GM12878 (cell line): ENCODE results near the gene DRC1.

Experiments
- ATF2 ChIP-seq: IDR thresholded peaks from 2 replicates; pipeline ENCODE4 v1.6.1; 2012; ENCODE audit warnings: low read length, inconsistent platforms
- ATF7 ChIP-seq: fragments of 450-650 bp; IDR thresholded peaks from 2 replicates; pipeline ENCODE4 v1.6.1; 2016; ENCODE audit warnings: low read depth, mild to moderate bottlenecking
- CHD1 ChIP-seq: IDR thresholded peaks from 2 replicates; pipeline ENCODE4 v1.6.1; 2012; ENCODE audit warnings: low read depth, low read length, improper control_type of control experiment
- ESRRA ChIP-seq: IDR thresholded peaks from 2 replicates; pipeline ENCODE4 v1.6.1; 2012; ENCODE audit warnings: mild to moderate bottlenecking, low read length, improper control_type of control experiment
- EZH2 ChIP-seq: IDR thresholded peaks from 2 replicates; pipeline ENCODE4 v1.6.1; 2012; ENCODE audit warnings: low read depth, mild to moderate bottlenecking, control low read depth, inconsistent platforms, low read length, borderline replicate concordance; ENCODE audit not compliant: control insufficient read depth
- MXI1 ChIP-seq: fragments of 150-350 bp; IDR thresholded peaks from 2 replicates; pipeline ENCODE4 v1.6.1; 2011; ENCODE audit warnings: low read depth, mild to moderate bottlenecking, inconsistent platforms, low read length, improper control_type of control experiment
- NBN ChIP-seq: fragments of 450-650 bp; IDR thresholded peaks from 2 replicates; pipeline ENCODE4 v1.6.1; 2016
- NFXL1 ChIP-seq: fragments of 450-650 bp; IDR thresholded peaks from 2 replicates; pipeline ENCODE4 v1.6.1; 2017; ENCODE audit warnings: antibody characterized with exemption, mild to moderate bottlenecking, borderline replicate concordance
- RAD21 ChIP-seq: IDR thresholded peaks from 2 replicates; pipeline ENCODE4 v1.6.1; 2011; ENCODE audit warnings: mild to moderate bottlenecking, low read depth, low read length, moderate library complexity; ENCODE audit not compliant: insufficient read depth
- REST ChIP-seq: IDR thresholded peaks from 2 replicates; pipeline ENCODE4 v1.6.1; 2012; ENCODE audit warnings: mild to moderate bottlenecking, low read depth, low read length
- SRF ChIP-seq, 2 experiments: IDR thresholded peaks; 2 replicates each; pipeline ENCODE4 v1.6.1; 2011; ENCODE audit warnings: low read depth in 2 of 2, low read length in 2 of 2, mild to moderate bottlenecking in 1 of 2, moderate library complexity in 1 of 2
- ZNF274 ChIP-seq: IDR thresholded peaks from one replicate; pipeline ENCODE4 v1.8.0; 2011; ENCODE audit not compliant: insufficient read length, insufficient read depth
- TF ChIP-seq, protein P1 (sequence below), 3 experiments: IDR thresholded peaks in 2 of 3; conservative IDR thresholded peaks in 1 of 3; 2 replicates each; pipeline ENCODE4 v1.5.1; 2011; ENCODE audit warnings: low read depth in 3 of 3, low read length in 3 of 3, mild to moderate bottlenecking in 3 of 3, control low read depth in 2 of 3, moderate library complexity in 2 of 3, inconsistent platforms in 1 of 3, mixed read lengths in 1 of 3; ENCODE audit not compliant: control insufficient read depth in 2 of 3, insufficient read depth in 1 of 3; ENCODE audit errors: extremely low read depth in 1 of 3
- TF ChIP-seq, protein P2 (sequence below): fragments of 150-350 bp; IDR thresholded peaks from 2 replicates; pipeline ENCODE4 v1.6.1; 2014; ENCODE audit warnings: mild to moderate bottlenecking, low read depth, low read length

GRCh38 chr2:26471289-26471688 is 69.6 kb downstream of the DRC1 start:
- TF ChIP-seq, protein P1, sequence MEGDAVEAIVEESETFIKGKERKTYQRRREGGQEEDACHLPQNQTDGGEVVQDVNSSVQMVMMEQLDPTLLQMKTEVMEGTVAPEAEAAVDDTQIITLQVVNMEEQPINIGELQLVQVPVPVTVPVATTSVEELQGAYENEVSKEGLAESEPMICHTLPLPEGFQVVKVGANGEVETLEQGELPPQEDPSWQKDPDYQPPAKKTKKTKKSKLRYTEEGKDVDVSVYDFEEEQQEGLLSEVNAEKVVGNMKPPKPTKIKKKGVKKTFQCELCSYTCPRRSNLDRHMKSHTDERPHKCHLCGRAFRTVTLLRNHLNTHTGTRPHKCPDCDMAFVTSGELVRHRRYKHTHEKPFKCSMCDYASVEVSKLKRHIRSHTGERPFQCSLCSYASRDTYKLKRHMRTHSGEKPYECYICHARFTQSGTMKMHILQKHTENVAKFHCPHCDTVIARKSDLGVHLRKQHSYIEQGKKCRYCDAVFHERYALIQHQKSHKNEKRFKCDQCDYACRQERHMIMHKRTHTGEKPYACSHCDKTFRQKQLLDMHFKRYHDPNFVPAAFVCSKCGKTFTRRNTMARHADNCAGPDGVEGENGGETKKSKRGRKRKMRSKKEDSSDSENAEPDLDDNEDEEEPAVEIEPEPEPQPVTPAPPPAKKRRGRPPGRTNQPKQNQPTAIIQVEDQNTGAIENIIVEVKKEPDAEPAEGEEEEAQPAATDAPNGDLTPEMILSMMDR (IDR thresholded peaks at IDR 0.05 in 2 of 3, conservative IDR thresholded peaks at IDR 0.05 in 1 of 3; ENCODE audit: control insufficient read depth in 2 of 3, extremely low read depth in 1 of 3, insufficient read depth in 1 of 3, low read depth in 3 of 3, low read length in 3 of 3), result no peak
- TF ChIP-seq ATF2, result no peak
- no peak for TF ChIP-seq ATF7
- no peak for TF ChIP-seq EZH2
- TF ChIP-seq ESRRA, result no peak
- TF ChIP-seq ZNF274, result no peak
- TF ChIP-seq SRF (IDR thresholded peaks at IDR 0.05; ENCODE audit: low read depth in 2 of 2, low read length in 2 of 2), result no peak
- TF ChIP-seq REST, result no peak
- TF ChIP-seq, protein P2, sequence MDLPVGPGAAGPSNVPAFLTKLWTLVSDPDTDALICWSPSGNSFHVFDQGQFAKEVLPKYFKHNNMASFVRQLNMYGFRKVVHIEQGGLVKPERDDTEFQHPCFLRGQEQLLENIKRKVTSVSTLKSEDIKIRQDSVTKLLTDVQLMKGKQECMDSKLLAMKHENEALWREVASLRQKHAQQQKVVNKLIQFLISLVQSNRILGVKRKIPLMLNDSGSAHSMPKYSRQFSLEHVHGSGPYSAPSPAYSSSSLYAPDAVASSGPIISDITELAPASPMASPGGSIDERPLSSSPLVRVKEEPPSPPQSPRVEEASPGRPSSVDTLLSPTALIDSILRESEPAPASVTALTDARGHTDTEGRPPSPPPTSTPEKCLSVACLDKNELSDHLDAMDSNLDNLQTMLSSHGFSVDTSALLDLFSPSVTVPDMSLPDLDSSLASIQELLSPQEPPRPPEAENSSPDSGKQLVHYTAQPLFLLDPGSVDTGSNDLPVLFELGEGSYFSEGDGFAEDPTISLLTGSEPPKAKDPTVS, result no peak
- TF ChIP-seq NBN, result no peak
- no peak for TF ChIP-seq CHD1
- TF ChIP-seq NFXL1, result no peak
- TF ChIP-seq MXI1, result no peak
- no peak for TF ChIP-seq RAD21
